OCI-LY1 (cell line): Measurements from ENCODE around the gene MCUR1.

Source experiments
- EZH2 ChIP-seq: fragments of 200-600 bp; sonication (generic), shearing (Covaris generic); IDR thresholded peaks from 2 replicates; pipeline ENCODE4 v1.8.0; 2017; ENCODE audit warnings: borderline replicate concordance, mixed run types, mild to moderate bottlenecking, antibody characterized with exemption, low read length, moderate library complexity, mixed read lengths
- TF ChIP-seq, protein P1 (sequence below): fragments of 200-600 bp; sonication (generic), shearing (Covaris generic); IDR thresholded peaks from 2 replicates; pipeline ENCODE4 v1.5.1; 2017; ENCODE audit warnings: mild to moderate bottlenecking, antibody characterized with exemption, low read length, moderate library complexity, mixed read lengths

DNA sequence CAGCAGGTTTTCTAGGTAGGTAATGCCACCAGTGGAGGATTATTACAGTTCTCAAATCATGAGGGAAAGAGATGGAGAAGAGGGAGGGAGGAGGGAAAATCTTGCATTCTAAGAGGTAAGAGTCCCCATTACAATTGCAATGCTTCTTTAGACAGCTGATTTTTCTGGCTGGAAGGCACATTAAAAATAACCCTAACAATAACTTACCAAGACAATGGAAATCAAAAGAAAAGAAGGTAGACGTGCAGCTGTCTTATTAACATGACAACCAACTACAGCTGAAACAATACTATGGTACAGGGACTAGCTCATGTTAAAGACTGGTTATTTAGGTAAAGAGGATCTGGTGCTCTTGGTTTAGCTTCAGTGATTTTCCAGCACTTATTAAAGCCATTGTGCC lies 24.6 kb downstream of the MCUR1 start:
- TF ChIP-seq, protein P1, sequence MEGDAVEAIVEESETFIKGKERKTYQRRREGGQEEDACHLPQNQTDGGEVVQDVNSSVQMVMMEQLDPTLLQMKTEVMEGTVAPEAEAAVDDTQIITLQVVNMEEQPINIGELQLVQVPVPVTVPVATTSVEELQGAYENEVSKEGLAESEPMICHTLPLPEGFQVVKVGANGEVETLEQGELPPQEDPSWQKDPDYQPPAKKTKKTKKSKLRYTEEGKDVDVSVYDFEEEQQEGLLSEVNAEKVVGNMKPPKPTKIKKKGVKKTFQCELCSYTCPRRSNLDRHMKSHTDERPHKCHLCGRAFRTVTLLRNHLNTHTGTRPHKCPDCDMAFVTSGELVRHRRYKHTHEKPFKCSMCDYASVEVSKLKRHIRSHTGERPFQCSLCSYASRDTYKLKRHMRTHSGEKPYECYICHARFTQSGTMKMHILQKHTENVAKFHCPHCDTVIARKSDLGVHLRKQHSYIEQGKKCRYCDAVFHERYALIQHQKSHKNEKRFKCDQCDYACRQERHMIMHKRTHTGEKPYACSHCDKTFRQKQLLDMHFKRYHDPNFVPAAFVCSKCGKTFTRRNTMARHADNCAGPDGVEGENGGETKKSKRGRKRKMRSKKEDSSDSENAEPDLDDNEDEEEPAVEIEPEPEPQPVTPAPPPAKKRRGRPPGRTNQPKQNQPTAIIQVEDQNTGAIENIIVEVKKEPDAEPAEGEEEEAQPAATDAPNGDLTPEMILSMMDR, result no peak
- no peak for TF ChIP-seq EZH2
